ENCODE data around the gene MCRIP2.

The MCRIP2 gene

GRCh38 chr16:634051-634670 is 7.5 kb upstream of the MCRIP2 start:
- Histone ChIP-seq H3K27me3 (ENCODE audit: control insufficient read depth, insufficient read depth, low read length) (no peaks in the 10 kb centered on the region), H3K36me3 (ENCODE audit: control insufficient read depth, insufficient read depth, low read length) (peaks cover 14% of the 10 kb centered on the region), H3K4me3 (ENCODE audit: low read depth, low read length) (no peak overlapping the region), H3K4me1 (ENCODE audit: control insufficient read depth, insufficient read depth, low read length) (peaks cover 40% of the 10 kb centered on the region), H3K9me3 (ENCODE audit: control insufficient read depth, insufficient read depth, low read depth, low read length) (no peaks in the 10 kb centered on the region), H3K9ac (ENCODE audit: low read length) (no peak overlapping the region), H3K27ac (ENCODE audit: low read depth, low read length) (no peak overlapping the region)

GRCh38 chr16:634996-635395 is 6.6 kb upstream of the MCRIP2 start:
- Histone ChIP-seq H3K9ac (ENCODE audit: low read length) (no peak overlapping the region), H3K4me1 (ENCODE audit: control insufficient read depth, insufficient read depth, low read length) (peaks cover 33% of the 10 kb centered on the region), H3K4me3 (ENCODE audit: low read depth, low read length) (peak overlapping the region; percentile 68), H3K36me3 (ENCODE audit: control insufficient read depth, insufficient read depth, low read length) (peaks cover 14% of the 10 kb centered on the region), H3K27me3 (ENCODE audit: control insufficient read depth, insufficient read depth, low read length) (no peaks in the 10 kb centered on the region), H3K9me3 (ENCODE audit: control insufficient read depth, insufficient read depth, low read depth, low read length) (no peaks in the 10 kb centered on the region), H3K27ac (ENCODE audit: low read depth, low read length) (no peak overlapping the region)

GRCh38 chr16:635573-636205 is 5.9 kb upstream of the MCRIP2 start:
- Histone ChIP-seq H3K36me3 (ENCODE audit: control insufficient read depth, insufficient read depth, low read length) (peaks cover 14% of the 10 kb centered on the region), H3K27ac (ENCODE audit: low read depth, low read length) (no peak overlapping the region), H3K27me3 (ENCODE audit: control insufficient read depth, insufficient read depth, low read length) (no peaks in the 10 kb centered on the region), H3K9ac (ENCODE audit: low read length) (peak overlapping the region; percentile 56), H3K4me1 (ENCODE audit: control insufficient read depth, insufficient read depth, low read length) (peaks cover 26% of the 10 kb centered on the region), H3K4me3 (ENCODE audit: low read depth, low read length) (peak overlapping the region; percentile 68), H3K9me3 (ENCODE audit: control insufficient read depth, insufficient read depth, low read depth, low read length) (no peaks in the 10 kb centered on the region)

GRCh38 chr16:636206-637080 is 5.2 kb upstream of the MCRIP2 start, which contains the start of gene METTL26:
Gene METTL26, minus strand, starts transcription at chr16:636305. Its CDS starts 15 bp downstream, at chr16:636290.
- Histone ChIP-seq H3K9ac (ENCODE audit: low read length) (peak within 1 kb of the TSS; percentile 66), H3K9me3 (ENCODE audit: control insufficient read depth, insufficient read depth, low read depth, low read length) (no peaks in the 10 kb centered on the region), H3K4me1 (ENCODE audit: control insufficient read depth, insufficient read depth, low read length) (peaks cover 19% of the 10 kb centered on the region), H3K4me3 (ENCODE audit: low read depth, low read length) (peak within 1 kb of the TSS; percentile 68), H3K27me3 (ENCODE audit: control insufficient read depth, insufficient read depth, low read length) (no peaks in the 10 kb centered on the region), H3K36me3 (ENCODE audit: control insufficient read depth, insufficient read depth, low read length) (peaks cover 14% of the 10 kb centered on the region), H3K27ac (ENCODE audit: low read depth, low read length) (no peak within 1 kb of the TSS)

- Histone ChIP-seq H3K36me3 (ENCODE audit: control insufficient read depth, insufficient read depth, low read length) (peaks cover 14% of the 10 kb centered on the region), H3K9me3 (ENCODE audit: control insufficient read depth, insufficient read depth, low read depth, low read length) (no peaks in the 10 kb centered on the region), H3K27ac (ENCODE audit: low read depth, low read length) (0 out of 2 replicates have a peak overlapping the region, but pooled peaks have one; percentile 31), H3K4me1 (ENCODE audit: control insufficient read depth, insufficient read depth, low read length) (peaks cover 20% of the 10 kb centered on the region), H3K4me3 (ENCODE audit: low read depth, low read length) (peak overlapping the region; percentile 68), H3K27me3 (ENCODE audit: control insufficient read depth, insufficient read depth, low read length) (peaks cover 1% of the 10 kb centered on the region; the same call in 1 of the 2 replicates), H3K9ac (ENCODE audit: low read length) (no peak overlapping the region)
These were observed 4.3 kb upstream of the MCRIP2 start for GRCh38 chr16:637081-638018.

GRCh38 chr16:638034-638543 is 3.5 kb upstream of the MCRIP2 start:
- Histone ChIP-seq H3K27ac (ENCODE audit: low read depth, low read length) (0 out of 2 replicates have a peak overlapping the region, but pooled peaks have one; percentile 31), H3K9ac (ENCODE audit: low read length) (no peak overlapping the region), H3K9me3 (ENCODE audit: control insufficient read depth, insufficient read depth, low read depth, low read length) (no peaks in the 10 kb centered on the region), H3K4me3 (ENCODE audit: low read depth, low read length) (0 out of 2 replicates have a peak overlapping the region, but pooled peaks have one; percentile 48), H3K4me1 (ENCODE audit: control insufficient read depth, insufficient read depth, low read length) (peaks cover 27% of the 10 kb centered on the region), H3K36me3 (ENCODE audit: control insufficient read depth, insufficient read depth, low read length) (peaks cover 10% of the 10 kb centered on the region), H3K27me3 (ENCODE audit: control insufficient read depth, insufficient read depth, low read length) (peaks cover 9% of the 10 kb centered on the region; the same call in 1 of the 2 replicates)

GRCh38 chr16:638836-639235 is 2.8 kb upstream of the MCRIP2 start:
- Histone ChIP-seq H3K27ac (ENCODE audit: low read depth, low read length) (no peak overlapping the region), H3K36me3 (ENCODE audit: control insufficient read depth, insufficient read depth, low read length) (peaks cover 6% of the 10 kb centered on the region; the same call in 1 of the 2 replicates), H3K9ac (ENCODE audit: low read length) (no peak overlapping the region), H3K4me3 (ENCODE audit: low read depth, low read length) (no peak overlapping the region), H3K27me3 (ENCODE audit: control insufficient read depth, insufficient read depth, low read length) (peaks cover 10% of the 10 kb centered on the region; the same call in 1 of the 2 replicates), H3K9me3 (ENCODE audit: control insufficient read depth, insufficient read depth, low read depth, low read length) (no peaks in the 10 kb centered on the region), H3K4me1 (ENCODE audit: control insufficient read depth, insufficient read depth, low read length) (peaks cover 29% of the 10 kb centered on the region)

- Histone ChIP-seq H3K36me3 (ENCODE audit: control insufficient read depth, insufficient read depth, low read length) (no peaks in the 10 kb centered on the region), H3K4me1 (ENCODE audit: control insufficient read depth, insufficient read depth, low read length) (peaks cover 29% of the 10 kb centered on the region), H3K9ac (ENCODE audit: low read length) (no peak overlapping the region), H3K27me3 (ENCODE audit: control insufficient read depth, insufficient read depth, low read length) (peaks cover 10% of the 10 kb centered on the region; the same call in 1 of the 2 replicates), H3K4me3 (ENCODE audit: low read depth, low read length) (no peak overlapping the region), H3K27ac (ENCODE audit: low read depth, low read length) (no peak overlapping the region), H3K9me3 (ENCODE audit: control insufficient read depth, insufficient read depth, low read depth, low read length) (no peaks in the 10 kb centered on the region)
These were observed 1.0 kb upstream of the MCRIP2 start for GRCh38 chr16:640614-641013.

- peaks cover 10% of the 10 kb centered on the region; the same call in 1 of the 2 replicates for H3K27me3 ChIP-seq (ENCODE audit: control insufficient read depth, insufficient read depth, low read length)
- peaks cover 30% of the 10 kb centered on the region for H3K4me1 ChIP-seq (ENCODE audit: control insufficient read depth, insufficient read depth, low read length)
- 0 out of 2 replicates have a peak overlapping the region, but pooled peaks have one; percentile 2 for H3K27ac ChIP-seq (ENCODE audit: low read depth, low read length)
- H3K9me3 ChIP-seq (ENCODE audit: control insufficient read depth, insufficient read depth, low read depth, low read length) = no peaks in the 10 kb centered on the region
- peak overlapping the region; percentile 62 for H3K9ac ChIP-seq (ENCODE audit: low read length)
- H3K4me3 ChIP-seq (ENCODE audit: low read depth, low read length) = peak overlapping the region; percentile 79
- H3K36me3 ChIP-seq (ENCODE audit: control insufficient read depth, insufficient read depth, low read length) = no peaks in the 10 kb centered on the region
These were observed 791 bp downstream of the MCRIP2 start for GRCh38 chr16:642189-643049.

Measured in HUES6 (cell line).